Left ventricle myocardium inferior (tissue), 1 donor: ENCODE results near the gene IL1RAPL1. TPM values are rescaled to one million over a fixed set of nuclear protein-coding genes. Genes with fewer than 3 reads are reported as not detected.

Experiments used
- DNase-seq: peaks from one replicate; pipeline ENCODE4 v3.0.0-alpha.2; 2020
- H3K27ac ChIP-seq: fragments of 200-600 bp; replicated peaks from 2 replicates; pipeline ENCODE4 v1.8.0; 2021
- H3K27me3 ChIP-seq: fragments of 200-600 bp; 2 replicates; pipeline ENCODE4 v1.8.0; 2021; ENCODE audit warnings: low read depth
- H3K36me3 ChIP-seq: fragments of 200-600 bp; 2 replicates; pipeline ENCODE4 v1.8.0; 2021
- H3K4me1 ChIP-seq: fragments of 200-600 bp; 2 replicates; pipeline ENCODE4 v1.8.0; 2021
- H3K4me3 ChIP-seq: fragments of 200-600 bp; 2 replicates; pipeline ENCODE4 v1.8.0; 2021; ENCODE audit warnings: mild to moderate bottlenecking, moderate library complexity
- H3K9me3 ChIP-seq: fragments of 200-600 bp; replicated peaks from 2 replicates; pipeline ENCODE4 v1.8.0; 2021
- CTCF ChIP-seq: fragments of 200-600 bp; IDR thresholded peaks from 2 replicates; pipeline ENCODE4 v1.8.0; 2021; ENCODE audit warnings: antibody characterized with exemption, mild to moderate bottlenecking, borderline replicate concordance
- intact Hi-C: fragments of 100-400 bp; cut with micrococcal nuclease; formaldehyde crosslinking; loops from one replicate; pipeline ENCODE4 v1.11.0; 2022
- total RNA-seq: library from RNA; stranded (reverse); fragmentation: NEBNext Ultra II Directional; extraction: Animal tissue kit (Norgen Biotek cat#: 25700); gene quantifications from one replicate; pipeline ENCODE4 v1.2.1, GENCODE V29; 2021
- donor health status: DM: no; HTN: yes; CAD: no; lungs with severe emphysema.

Gene IL1RAPL1
- total RNA-seq, 1 donor from 2014 or later, result 1.9 TPM

GRCh38 chrX:28835991-28836390, 248.7 kb downstream of the IL1RAPL1 start:
- Histone ChIP-seq H3K27ac (no peak overlapping the region), H3K4me1 (no peaks in the 10 kb centered on the region), H3K4me3 (no peak overlapping the region), H3K36me3 (no peaks in the 10 kb centered on the region), H3K27me3 (no peaks in the 10 kb centered on the region), H3K9me3 (no peaks in the 10 kb centered on the region)
- no peak for DNase-seq
- intact Hi-C loops, result no loop called here
- no peak for TF ChIP-seq CTCF

- Histone ChIP-seq H3K4me1 (no peaks in the 10 kb centered on the region), H3K36me3 (no peaks in the 10 kb centered on the region), H3K27ac (no peak overlapping the region), H3K9me3 (no peaks in the 10 kb centered on the region), H3K27me3 (no peaks in the 10 kb centered on the region), H3K4me3 (no peak overlapping the region)
- no peak for DNase-seq
- intact Hi-C loops, result no loop called here
- TF ChIP-seq CTCF, result no peak
Observed at GRCh38 chrX:28843817-28844216, 256.6 kb downstream of the IL1RAPL1 start.

- H3K4me1 ChIP-seq, result no peaks in the 10 kb centered on the region
- no peaks in the 10 kb centered on the region for H3K36me3 ChIP-seq
- H3K4me3 ChIP-seq, result no peak overlapping the region
- peak overlapping the region; percentile 72 for H3K27ac ChIP-seq
- intact Hi-C loops, result no loop called here
- no peak for TF ChIP-seq CTCF
- no peaks in the 10 kb centered on the region for H3K9me3 ChIP-seq
- no peaks in the 10 kb centered on the region for H3K27me3 ChIP-seq
- DNase-seq, result peak; percentile 25
Observed at GRCh38 chrX:28847423-28847822, 260.2 kb downstream of the IL1RAPL1 start.

- no peak for TF ChIP-seq CTCF
- Histone ChIP-seq H3K4me1 (no peaks in the 10 kb centered on the region), H3K27me3 (no peaks in the 10 kb centered on the region), H3K4me3 (no peak overlapping the region), H3K36me3 (no peaks in the 10 kb centered on the region), H3K27ac (peak overlapping the region; percentile 72), H3K9me3 (no peaks in the 10 kb centered on the region)
- intact Hi-C loops, result no loop called here
- no peak for DNase-seq
Observed at GRCh38 chrX:28848707-28849106, 261.5 kb downstream of the IL1RAPL1 start.

- no peak overlapping the region for H3K4me3 ChIP-seq
- no peaks in the 10 kb centered on the region for H3K27me3 ChIP-seq
- no peaks in the 10 kb centered on the region for H3K4me1 ChIP-seq
- DNase-seq, result no peak
- TF ChIP-seq CTCF, result no peak
- H3K27ac ChIP-seq, result peak overlapping the region; percentile 72
- H3K9me3 ChIP-seq, result peaks cover 5% of the 10 kb centered on the region
- H3K36me3 ChIP-seq, result no peaks in the 10 kb centered on the region
- intact Hi-C loops, result no loop called here
Observed at GRCh38 chrX:28850955-28851354, 263.7 kb downstream of the IL1RAPL1 start.

- no peak for TF ChIP-seq CTCF
- intact Hi-C loops, result no loop called here
Observed at GRCh38 chrX:28851871-28852270, 264.6 kb downstream of the IL1RAPL1 start.

More at GRCh38 chrX:28851871-28852270, 264.6 kb downstream of the IL1RAPL1 start:
- no peaks in the 10 kb centered on the region for H3K4me1 ChIP-seq
- H3K27ac ChIP-seq, result peak overlapping the region; percentile 72
- no peaks in the 10 kb centered on the region for H3K36me3 ChIP-seq
- H3K9me3 ChIP-seq, result peaks cover 5% of the 10 kb centered on the region
- H3K27me3 ChIP-seq, result no peaks in the 10 kb centered on the region
- no peak for DNase-seq
- no peak overlapping the region for H3K4me3 ChIP-seq
